ENCODE results near the gene HS2ST1. TPM values are rescaled to one million over a fixed set of nuclear protein-coding genes. Genes with fewer than 3 reads are reported as not detected.

The HS2ST1 gene
- total and polyA plus RNA-seq, 2 donors (not counting 3 experiments of a cell fraction or from before 2014, with no cell fraction given): 5.5 to 31.2 TPM

GRCh38 chr1:87111659-87112371, 197.4 kb downstream of the HS2ST1 start:
- no peaks in the 10 kb centered on the region for H3K79me2 ChIP-seq (ENCODE audit: control insufficient read depth, insufficient read depth, low read length)
- no peak for DNase-seq (ENCODE audit: low read depth, low spot score)
- no peak overlapping the region for H3K9ac ChIP-seq (replicated peaks; ENCODE audit: extremely low read depth, insufficient read depth, low read length)
- no peak overlapping the region for H2AFZ ChIP-seq (ENCODE audit: low read depth, low read length)
- H3K4me3 ChIP-seq (replicated peaks in 1 of 3; ENCODE audit: insufficient read depth in 1 of 3, low read depth in 1 of 3, low read length in 3 of 3): no peak overlapping the region
- no peaks in the 10 kb centered on the region for H3K9me3 ChIP-seq (replicated peaks; ENCODE audit: control insufficient read depth, insufficient read depth, low read length)
- CTCF ChIA-PET: no interaction called here
- no peaks in the 10 kb centered on the region for H3K36me3 ChIP-seq (ENCODE audit: control insufficient read depth in 2 of 2, extremely low read depth in 1 of 2, insufficient read depth in 2 of 2, low read length in 2 of 2)
- intact Hi-C loops (cut with micrococcal nuclease) (no loop called here), dilution Hi-C loops (cut with MboI; ENCODE audit: extremely low pct_ligation_motif_present, low sequenced_read_pairs) (no loop called here)
- H3K27me3 ChIP-seq (ENCODE audit: control insufficient read depth in 2 of 2, insufficient read depth in 2 of 2, low read length in 2 of 2): no peaks in the 10 kb centered on the region
- BruUV-seq (replicated peaks): no TSS peak
- H3K27ac ChIP-seq (ENCODE audit: insufficient read depth, low read depth, low read length): no peak overlapping the region
- H3K4me1 ChIP-seq (ENCODE audit: control insufficient read depth, extremely low read depth, insufficient read depth, low read length): no peaks in the 10 kb centered on the region
- H4K20me1 ChIP-seq (replicated peaks; ENCODE audit: control insufficient read depth, extremely low read depth, insufficient read depth, low read length): no peaks in the 10 kb centered on the region
- POLR2A ChIA-PET: no interaction called here
- H3K4me2 ChIP-seq (ENCODE audit: insufficient read depth, low read length): no peak overlapping the region
- FAIRE-seq: no peak
- no peaks in the 10 kb centered on the region for H3K9me1 ChIP-seq (replicated peaks; ENCODE audit: control insufficient read depth, extremely low read depth, insufficient read depth, low read length)
- TF ChIP-seq GATA2 (IDR thresholded peaks at IDR 0.05; ENCODE audit: insufficient read depth, insufficient read length, low read depth, low read length) (no peak), MAX (IDR thresholded peaks at IDR 0.05; ENCODE audit: insufficient read depth, insufficient read length) (no peak), JUN (IDR thresholded peaks at IDR 0.05; ENCODE audit: borderline replicate concordance, insufficient read depth, insufficient read length, low read depth) (no peak), POLR2A (IDR thresholded peaks at IDR 0.05; ENCODE audit: low read depth, low read length) (no peak), MYC (IDR thresholded peaks at IDR 0.05; ENCODE audit: low read depth, low read length) (no peak), FOS (IDR thresholded peaks at IDR 0.05; ENCODE audit: borderline replicate concordance, insufficient read depth, low read length) (no peak), EZH2 (IDR thresholded peaks at IDR 0.05; ENCODE audit: borderline replicate concordance, low read depth, low read length, severe bottlenecking) (no peak)

- H4K20me1 ChIP-seq (replicated peaks; ENCODE audit: control insufficient read depth, extremely low read depth, insufficient read depth, low read length): no peaks in the 10 kb centered on the region
- no peaks in the 10 kb centered on the region for H3K36me3 ChIP-seq (ENCODE audit: control insufficient read depth in 2 of 2, extremely low read depth in 1 of 2, insufficient read depth in 2 of 2, low read length in 2 of 2)
- no peak overlapping the region for H3K27ac ChIP-seq (ENCODE audit: insufficient read depth, low read depth, low read length)
- H3K9me3 ChIP-seq (replicated peaks; ENCODE audit: control insufficient read depth, insufficient read depth, low read length): no peaks in the 10 kb centered on the region
- dilution Hi-C loops (cut with MboI; ENCODE audit: extremely low pct_ligation_motif_present, low sequenced_read_pairs) (no loop called here), intact Hi-C loops (cut with micrococcal nuclease) (no loop called here)
- no peaks in the 10 kb centered on the region for H3K79me2 ChIP-seq (ENCODE audit: control insufficient read depth, insufficient read depth, low read length)
- H3K4me1 ChIP-seq (ENCODE audit: control insufficient read depth, extremely low read depth, insufficient read depth, low read length): no peaks in the 10 kb centered on the region
- H3K9ac ChIP-seq (replicated peaks; ENCODE audit: extremely low read depth, insufficient read depth, low read length): no peak overlapping the region
- no peak for FAIRE-seq
- POLR2A ChIA-PET: no interaction called here
- no peak overlapping the region for H2AFZ ChIP-seq (ENCODE audit: low read depth, low read length)
- no peaks in the 10 kb centered on the region for H3K27me3 ChIP-seq (ENCODE audit: control insufficient read depth in 2 of 2, insufficient read depth in 2 of 2, low read length in 2 of 2)
- CTCF ChIA-PET: no interaction called here
- TF ChIP-seq MYC (IDR thresholded peaks at IDR 0.05; ENCODE audit: low read depth, low read length): no peak
- TF ChIP-seq MAX (IDR thresholded peaks at IDR 0.05; ENCODE audit: insufficient read depth, insufficient read length): no peak
- TF ChIP-seq POLR2AphosphoS5 (IDR thresholded peaks at IDR 0.05; ENCODE audit: insufficient read depth, low read depth, low read length): no peak
- TF ChIP-seq POLR2A (IDR thresholded peaks at IDR 0.05; ENCODE audit: low read depth, low read length): no peak
- TF ChIP-seq EZH2 (IDR thresholded peaks at IDR 0.05; ENCODE audit: borderline replicate concordance, low read depth, low read length, severe bottlenecking): no peak
- no peak for TF ChIP-seq GATA2 (IDR thresholded peaks at IDR 0.05; ENCODE audit: insufficient read depth, insufficient read length, low read depth, low read length)
- TF ChIP-seq CTCF (IDR thresholded peaks at IDR 0.05; ENCODE audit: extremely low read depth in 1 of 2, insufficient read depth in 1 of 2, low read depth in 1 of 2, low read length in 2 of 2): no peak
- no peak for TF ChIP-seq FOS (IDR thresholded peaks at IDR 0.05; ENCODE audit: borderline replicate concordance, insufficient read depth, low read length)
- no peak for TF ChIP-seq JUN (IDR thresholded peaks at IDR 0.05; ENCODE audit: borderline replicate concordance, insufficient read depth, insufficient read length, low read depth)
- H3K4me3 ChIP-seq (replicated peaks in 1 of 3; ENCODE audit: insufficient read depth in 1 of 3, low read depth in 1 of 3, low read length in 3 of 3): no peak overlapping the region
- H3K4me2 ChIP-seq (ENCODE audit: insufficient read depth, low read length): no peak overlapping the region
- no TSS peak for BruUV-seq (replicated peaks)
- DNase-seq (ENCODE audit: low read depth, low spot score): no peak
- no peaks in the 10 kb centered on the region for H3K9me1 ChIP-seq (replicated peaks; ENCODE audit: control insufficient read depth, extremely low read depth, insufficient read depth, low read length)
These were observed 198.9 kb downstream of the HS2ST1 start for GRCh38 chr1:87113313-87113712.
